ENCODE measurements around the gene MLYCD.

DNA sequence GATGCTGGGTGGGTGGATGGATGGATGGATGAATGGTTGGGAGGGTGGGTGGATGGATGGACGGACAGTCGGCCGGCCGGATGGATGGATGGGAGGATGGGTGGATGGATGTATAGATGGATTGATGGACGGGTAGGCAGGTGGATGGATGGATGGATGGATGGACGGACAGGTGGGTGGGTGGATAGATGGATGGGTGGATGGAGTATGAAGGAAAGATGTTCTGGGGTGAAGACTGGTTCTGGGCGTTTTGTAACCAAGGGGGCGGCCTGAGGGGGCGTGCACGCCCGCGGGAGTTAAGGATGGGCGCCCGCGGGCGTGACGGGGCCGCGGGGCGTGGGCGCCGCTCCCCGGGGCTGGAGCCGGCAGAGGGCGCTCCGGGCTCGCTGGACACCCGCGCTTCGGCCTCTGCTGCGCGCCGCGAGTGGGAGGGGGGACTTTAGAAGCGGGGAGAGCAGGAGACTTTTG, 69.0 kb downstream of the MLYCD start, which contains the start of gene NECAB2:
- TF ChIP-seq CTCF (IDR thresholded peaks at IDR 0.05; ENCODE audit: low read depth, low read length, poor library complexity, severe bottlenecking): peak; percentile 49
- TF ChIP-seq EZH2phosphoT487 (IDR thresholded peaks at IDR 0.05; ENCODE audit: borderline replicate concordance, low read length): no peak

Data from DOHH2 (cell line).